ENCODE data around the gene IFIT1. TPM values are rescaled to one million over a fixed set of nuclear protein-coding genes. Genes with fewer than 3 reads are reported as not detected.

The IFIT1 gene
- polyA plus RNA-seq, 3 donors from 2014 or later, result 0.43 to 6.0 (median 1.8) TPM

DNA sequence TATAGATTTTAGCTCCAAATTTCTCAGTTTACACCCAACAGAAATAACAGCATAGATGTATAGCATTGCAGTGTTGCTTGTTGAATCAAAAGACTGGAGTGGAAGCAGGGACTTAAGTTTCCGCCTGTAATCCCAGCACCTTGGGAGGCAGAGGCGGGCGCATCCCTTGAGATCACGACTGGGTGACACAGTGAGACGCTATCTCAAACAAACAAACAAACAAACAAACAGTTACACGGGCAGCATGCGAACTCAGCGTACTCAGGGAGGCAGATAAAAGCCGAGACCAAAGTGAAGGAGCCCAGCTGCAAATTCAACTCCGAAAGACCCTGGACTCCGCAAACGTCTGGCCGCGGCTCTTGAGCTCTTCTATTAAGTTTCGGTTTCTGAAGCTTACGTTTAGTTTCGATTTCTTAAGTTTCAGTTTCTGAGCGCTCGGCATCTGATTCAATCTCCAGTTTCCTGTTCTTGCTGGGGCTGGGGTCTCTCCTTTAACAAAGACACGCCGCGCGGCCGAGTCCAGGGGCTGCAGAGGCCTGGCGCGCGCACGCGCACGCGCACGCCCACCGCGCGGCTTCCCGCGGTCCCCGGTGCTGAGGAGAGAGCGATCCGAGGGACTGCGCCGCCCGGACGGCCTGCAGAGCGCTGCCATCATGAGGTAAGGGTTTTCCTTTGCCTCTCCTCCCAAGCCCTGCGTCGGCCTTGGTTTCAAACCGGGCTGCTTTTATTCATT lies 21.9 kb downstream of the IFIT1 start, which contains the start of gene IFIT5:
IFIT5 (plus strand) TSS at position 423 of the 733 bp plus-strand sequence; CDS start at position 654, 231 bp downstream.
- Mint-ChIP-seq H3K27me3 (ENCODE audit: low read depth in 3 of 3) (peaks cover 8 to 15% (median 10%) of the 10 kb centered on the region in 3 donors), H3K9me3 (no peaks in the 10 kb centered on the region), H3K27ac (peak within 1 kb of the TSS; percentile 98 to 99 (median 99)), H3K4me1 (peaks cover 50 to 69% of the 10 kb centered on the region in 2 donors), H3K36me3 (peaks cover 0 to 7% (median 5%) of the 10 kb centered on the region in 3 donors), H3K4me3 (peak within 1 kb of the TSS; percentile 97 to 99 (median 98))
- peak; percentile 78 to 81 (median 79) for DNase-seq

DNA sequence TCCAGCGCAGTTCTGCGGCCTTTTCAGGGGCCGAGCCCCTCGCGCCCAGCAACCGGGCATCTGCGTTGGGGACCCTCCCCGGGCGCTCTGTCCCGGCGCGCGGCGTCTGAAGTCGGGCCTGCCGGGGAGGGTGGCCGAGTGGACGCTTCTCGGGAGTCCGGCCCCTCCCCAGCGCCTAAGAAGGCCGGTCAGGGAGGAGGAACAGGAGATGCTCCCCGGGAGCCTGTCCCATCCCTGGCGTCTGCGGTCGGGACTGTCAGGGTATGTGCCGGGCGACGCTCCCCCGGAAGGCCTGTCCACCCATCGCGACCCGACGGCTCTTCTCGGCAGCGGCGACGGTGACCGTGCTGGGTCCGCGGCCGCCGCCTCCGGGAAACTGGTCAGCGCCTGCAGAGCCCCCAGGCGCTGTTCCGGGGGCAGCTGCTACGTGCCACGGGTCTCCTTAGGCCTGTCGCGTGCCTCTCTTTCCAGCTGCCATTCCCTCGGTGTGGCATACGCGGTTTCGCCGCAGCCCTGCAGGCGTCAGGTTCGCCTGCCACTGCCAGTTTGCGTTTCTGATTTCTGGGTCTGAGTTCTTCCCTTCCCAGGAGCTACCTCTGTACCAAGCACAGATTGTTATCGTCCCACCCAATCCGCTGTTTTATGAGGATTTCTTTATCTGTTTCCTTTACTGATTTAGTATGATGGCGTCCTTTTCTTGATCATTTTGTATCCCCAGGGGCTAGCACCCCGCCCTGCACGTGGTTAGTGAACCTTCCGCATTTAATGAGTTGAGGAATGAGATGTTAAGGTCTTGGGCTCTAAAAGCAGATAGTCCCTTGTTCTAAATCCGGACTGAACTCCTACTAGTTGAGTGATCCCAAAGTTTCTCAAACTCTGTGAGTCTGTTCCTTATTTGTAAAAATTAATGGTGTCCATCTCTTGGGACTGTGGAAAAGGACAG lies 22.7 kb downstream of the IFIT1 start:
- Mint-ChIP-seq H3K36me3 (peaks cover 0 to 7% (median 5%) of the 10 kb centered on the region in 3 donors), H3K4me3 (peak overlapping the region; percentile 97 to 99 (median 98))

GRCh38 chr10:89416465-89416864 lies 24.0 kb downstream of the IFIT1 start:
- peaks cover 8 to 15% (median 10%) of the 10 kb centered on the region in 3 donors for H3K27me3 Mint-ChIP-seq (ENCODE audit: low read depth in 3 of 3)
- H3K27ac Mint-ChIP-seq, result peak overlapping the region; percentile 91 to 99 (median 98)
- peaks cover 57 to 83% of the 10 kb centered on the region in 2 donors for H3K4me1 Mint-ChIP-seq
- no peak for DNase-seq
- H3K36me3 Mint-ChIP-seq, result peaks cover 0 to 13% (median 7%) of the 10 kb centered on the region in 3 donors
- no peaks in the 10 kb centered on the region for H3K9me3 Mint-ChIP-seq
- H3K4me3 Mint-ChIP-seq, result peak overlapping the region; percentile 97 to 99 (median 98)

More for the DNA sequence above, 22.7 kb downstream of the IFIT1 start:
- DNase-seq, result peak; percentile 45 to 48 (median 48)
- peaks cover 53 to 77% of the 10 kb centered on the region in 2 donors for H3K4me1 Mint-ChIP-seq
- no peaks in the 10 kb centered on the region for H3K9me3 Mint-ChIP-seq
- peaks cover 8 to 15% (median 10%) of the 10 kb centered on the region in 3 donors for H3K27me3 Mint-ChIP-seq (ENCODE audit: low read depth in 3 of 3)
- peak overlapping the region; percentile 91 to 99 (median 98) for H3K27ac Mint-ChIP-seq

DNA sequence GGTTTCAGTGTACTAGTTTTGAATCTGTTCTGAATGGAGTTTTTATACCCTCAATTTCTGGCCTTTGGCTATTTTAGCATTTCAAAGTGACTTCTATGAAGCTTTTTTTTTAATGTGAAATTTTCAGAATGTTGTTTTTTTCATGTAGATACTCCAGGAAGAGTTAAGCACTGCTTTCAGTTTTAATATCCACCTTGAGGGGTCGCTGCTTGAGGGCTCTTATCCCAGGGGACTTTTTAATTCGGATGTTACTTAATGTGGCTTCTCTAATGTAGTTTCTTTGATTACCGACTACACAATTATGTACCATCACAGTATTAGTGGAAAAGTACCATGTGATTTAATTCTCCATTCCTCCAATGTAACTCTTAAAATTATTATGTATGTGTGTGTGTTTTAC lies 27.1 kb downstream of the IFIT1 start:
- peak overlapping the region in 2 of 5 donors; percentile 25 to 32 for H3K4me3 Mint-ChIP-seq

DNA sequence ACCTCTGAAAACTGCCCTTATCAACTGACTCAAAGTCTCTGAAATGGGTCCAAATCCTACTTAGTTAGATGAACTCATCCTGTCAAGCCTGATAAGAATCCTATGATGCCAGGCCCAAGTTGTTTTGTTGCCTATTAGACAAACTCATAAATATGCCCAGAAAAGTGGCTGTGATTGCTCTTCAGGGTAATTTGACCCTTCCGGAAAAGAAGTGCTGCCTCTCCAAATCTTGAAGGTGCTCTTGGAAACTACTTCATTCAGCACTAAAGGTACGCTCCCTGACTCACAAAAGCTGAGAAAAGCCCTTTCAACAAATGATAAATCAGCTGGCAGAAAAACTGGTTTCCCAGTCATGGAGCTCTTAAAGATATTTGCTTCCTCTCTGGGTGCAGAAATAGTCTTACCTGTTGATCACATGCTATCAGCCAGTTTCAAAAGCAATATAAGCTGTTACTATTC lies 28.6 kb downstream of the IFIT1 start:
- peaks cover 30 to 46% of the 10 kb centered on the region in 2 donors for H3K4me1 Mint-ChIP-seq
- H3K27ac Mint-ChIP-seq, result peak overlapping the region in 4 of 6 donors; percentile 6 to 52 (median 44)
- H3K4me3 Mint-ChIP-seq, result no peak overlapping the region
- DNase-seq, result no peak
- H3K9me3 Mint-ChIP-seq, result no peaks in the 10 kb centered on the region
- H3K36me3 Mint-ChIP-seq, result peaks cover 4 to 16% (median 7%) of the 10 kb centered on the region in 3 donors
- peaks cover 0 to 3% (median 3%) of the 10 kb centered on the region in 3 donors for H3K27me3 Mint-ChIP-seq (ENCODE audit: low read depth in 3 of 3)

More for the DNA sequence above, 27.1 kb downstream of the IFIT1 start:
- Mint-ChIP-seq H3K27ac (peak overlapping the region in 3 of 6 donors; percentile 73 to 76 (median 74)), H3K36me3 (peaks cover 4 to 16% (median 7%) of the 10 kb centered on the region in 3 donors), H3K9me3 (no peaks in the 10 kb centered on the region), H3K27me3 (ENCODE audit: low read depth in 3 of 3) (peaks cover 0 to 7% (median 2%) of the 10 kb centered on the region in 3 donors), H3K4me1 (peaks cover 39 to 57% of the 10 kb centered on the region in 2 donors)
- DNase-seq, result no peak

DNA sequence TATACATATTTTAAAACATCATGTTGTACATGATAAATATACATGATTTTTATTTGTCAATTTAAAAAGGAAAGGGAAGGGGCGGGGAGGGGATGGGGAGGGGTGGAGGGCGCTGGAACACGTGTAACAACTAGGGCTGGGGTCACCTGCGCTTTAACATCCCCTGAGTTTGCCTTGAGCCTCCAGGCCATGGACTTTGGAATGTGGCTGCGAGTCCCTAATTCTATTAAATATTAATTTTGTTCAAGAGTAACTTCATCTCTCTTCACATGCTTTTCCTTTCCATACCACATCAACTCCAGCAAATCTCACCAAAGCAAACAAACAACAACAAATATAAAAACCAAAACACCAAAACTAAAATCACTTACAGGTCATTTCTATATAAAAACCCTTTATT lies 32.6 kb downstream of the IFIT1 start:
- Mint-ChIP-seq H3K4me3 (no peak overlapping the region), H3K9me3 (no peaks in the 10 kb centered on the region), H3K27ac (peak overlapping the region in 2 of 6 donors; percentile 6 to 37), H3K27me3 (ENCODE audit: low read depth in 3 of 3) (peaks cover 0 to 6% (median 2%) of the 10 kb centered on the region in 3 donors), H3K4me1 (peaks cover 4 to 7% of the 10 kb centered on the region in 2 donors), H3K36me3 (peaks cover 4 to 9% (median 7%) of the 10 kb centered on the region in 3 donors)
- no peak for DNase-seq

DNA sequence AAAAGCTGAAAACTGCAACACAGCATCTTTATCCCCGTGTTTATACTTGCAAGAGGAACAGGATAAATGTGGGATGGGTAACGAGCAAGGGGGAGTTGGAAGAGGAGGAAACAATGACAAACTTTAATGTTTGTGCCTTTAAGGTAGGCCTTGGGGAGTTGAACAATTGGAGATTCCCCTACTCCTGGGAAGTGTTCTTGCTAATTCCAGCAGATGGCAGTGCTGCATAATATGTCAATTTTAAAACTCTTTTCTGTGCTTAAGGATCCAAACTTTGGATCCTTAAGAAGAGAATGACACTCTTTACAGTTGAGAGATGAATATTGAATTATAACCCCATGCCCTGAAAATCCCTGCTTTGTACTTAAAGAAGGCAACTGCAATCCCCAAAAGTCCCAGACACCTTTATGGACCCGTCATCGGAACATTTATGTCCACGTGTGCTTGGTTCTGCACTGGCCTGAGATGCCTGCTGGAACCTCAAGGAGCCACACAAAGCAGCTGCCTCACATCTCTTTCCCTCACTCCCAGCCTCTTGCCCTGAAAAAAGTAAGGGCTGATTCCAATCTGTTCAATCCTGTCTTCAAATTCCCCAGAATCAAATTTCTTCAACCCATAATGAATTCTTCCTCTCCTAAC lies 33.9 kb downstream of the IFIT1 start:
- Mint-ChIP-seq H3K36me3 (peaks cover 1 to 4% (median 4%) of the 10 kb centered on the region in 3 donors), H3K4me3 (no peak overlapping the region), H3K9me3 (no peaks in the 10 kb centered on the region), H3K4me1 (peaks cover 0 to 2% of the 10 kb centered on the region in 2 donors), H3K27ac (no peak overlapping the region), H3K27me3 (ENCODE audit: low read depth in 3 of 3) (peaks cover 0 to 7% (median 4%) of the 10 kb centered on the region in 3 donors)
- peak in 2 of 3 donors; percentile 11 to 13 for DNase-seq

- H3K4me1 Mint-ChIP-seq, result no peaks in the 10 kb centered on the region
- H3K27ac Mint-ChIP-seq, result no peak overlapping the region
- peaks cover 0 to 7% (median 4%) of the 10 kb centered on the region in 3 donors for H3K27me3 Mint-ChIP-seq (ENCODE audit: low read depth in 3 of 3)
Measured at GRCh38 chr10:89427629-89428028, 35.2 kb downstream of the IFIT1 start.

GRCh38 chr10:89428877-89429276 lies 36.5 kb downstream of the IFIT1 start:
- no peak for DNase-seq
- Mint-ChIP-seq H3K36me3 (no peaks in the 10 kb centered on the region), H3K4me1 (no peaks in the 10 kb centered on the region), H3K27ac (no peak overlapping the region), H3K4me3 (no peak overlapping the region), H3K27me3 (ENCODE audit: low read depth in 3 of 3) (peaks cover 0 to 9% (median 4%) of the 10 kb centered on the region in 3 donors), H3K9me3 (no peaks in the 10 kb centered on the region)

More at GRCh38 chr10:89427629-89428028, 35.2 kb downstream of the IFIT1 start:
- no peaks in the 10 kb centered on the region for H3K9me3 Mint-ChIP-seq
- H3K36me3 Mint-ChIP-seq, result peaks cover 0 to 4% (median 0%) of the 10 kb centered on the region in 3 donors
- no peak overlapping the region for H3K4me3 Mint-ChIP-seq
- DNase-seq, result no peak

GRCh38 chr10:89431977-89432376 lies 39.6 kb downstream of the IFIT1 start:
- H3K36me3 Mint-ChIP-seq, result no peaks in the 10 kb centered on the region
- no peaks in the 10 kb centered on the region for H3K9me3 Mint-ChIP-seq

DNA sequence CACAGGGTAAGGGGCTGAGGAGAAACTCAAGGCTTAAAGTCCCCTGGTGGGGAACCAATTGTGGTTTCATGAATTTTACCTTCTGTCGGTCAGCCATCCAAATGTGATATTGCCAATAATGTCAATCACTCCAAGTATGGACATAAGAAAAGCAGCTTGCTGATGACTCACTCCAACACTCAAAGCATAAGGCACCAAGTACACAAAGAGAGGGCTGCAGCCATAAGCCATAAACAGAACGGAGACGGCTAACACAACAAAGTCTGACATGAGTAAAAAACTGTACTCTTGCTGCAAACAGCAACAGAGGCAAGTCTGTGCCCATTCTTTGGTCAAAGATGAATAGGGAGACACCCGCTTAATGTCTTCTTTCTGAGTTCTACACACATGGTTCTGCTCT lies 46.1 kb downstream of the IFIT1 start:
- H3K9me3 Mint-ChIP-seq, result peaks cover 0 to 2% (median 0%) of the 10 kb centered on the region in 6 donors
- no peak overlapping the region for H3K4me3 Mint-ChIP-seq
- no peaks in the 10 kb centered on the region for H3K36me3 Mint-ChIP-seq
- no peak for DNase-seq
- H3K4me1 Mint-ChIP-seq, result no peaks in the 10 kb centered on the region
- peaks cover 5 to 16% (median 14%) of the 10 kb centered on the region in 3 donors for H3K27me3 Mint-ChIP-seq (ENCODE audit: low read depth in 3 of 3)
- no peak overlapping the region for H3K27ac Mint-ChIP-seq

More at GRCh38 chr10:89431977-89432376, 39.6 kb downstream of the IFIT1 start:
- no peaks in the 10 kb centered on the region for H3K4me1 Mint-ChIP-seq
- DNase-seq, result no peak
- H3K27ac Mint-ChIP-seq, result no peak overlapping the region
- peaks cover 5 to 14% (median 10%) of the 10 kb centered on the region in 3 donors for H3K27me3 Mint-ChIP-seq (ENCODE audit: low read depth in 3 of 3)
- no peak overlapping the region for H3K4me3 Mint-ChIP-seq

GRCh38 chr10:89440226-89441009 lies 48.0 kb downstream of the IFIT1 start:
- Mint-ChIP-seq H3K4me1 (no peaks in the 10 kb centered on the region), H3K4me3 (no peak overlapping the region), H3K36me3 (no peaks in the 10 kb centered on the region), H3K27me3 (ENCODE audit: low read depth in 3 of 3) (peaks cover 2 to 14% (median 10%) of the 10 kb centered on the region in 3 donors), H3K27ac (no peak overlapping the region), H3K9me3 (peaks cover 0 to 2% (median 0%) of the 10 kb centered on the region in 6 donors)
- DNase-seq, result no peak

Measured in immature natural killer cell (primary cell).